GM18909 (cell line): ENCODE measurements around the gene TSHZ1.
"Not testable (repeated sequence)": the region's sequence is repeated elsewhere in the genome, so short reads cannot be mapped to it uniquely, and the experiment has no call there.

Experiments
- ATAC-seq: cut with Tn5 transposase; IDR thresholded peaks from one replicate; pipeline ENCODE4 v1.9.1; 2021; ENCODE audit warnings: mild to moderate bottlenecking; ENCODE audit not compliant: unreplicated experiment, poor library complexity

The TSHZ1 gene

DNA sequence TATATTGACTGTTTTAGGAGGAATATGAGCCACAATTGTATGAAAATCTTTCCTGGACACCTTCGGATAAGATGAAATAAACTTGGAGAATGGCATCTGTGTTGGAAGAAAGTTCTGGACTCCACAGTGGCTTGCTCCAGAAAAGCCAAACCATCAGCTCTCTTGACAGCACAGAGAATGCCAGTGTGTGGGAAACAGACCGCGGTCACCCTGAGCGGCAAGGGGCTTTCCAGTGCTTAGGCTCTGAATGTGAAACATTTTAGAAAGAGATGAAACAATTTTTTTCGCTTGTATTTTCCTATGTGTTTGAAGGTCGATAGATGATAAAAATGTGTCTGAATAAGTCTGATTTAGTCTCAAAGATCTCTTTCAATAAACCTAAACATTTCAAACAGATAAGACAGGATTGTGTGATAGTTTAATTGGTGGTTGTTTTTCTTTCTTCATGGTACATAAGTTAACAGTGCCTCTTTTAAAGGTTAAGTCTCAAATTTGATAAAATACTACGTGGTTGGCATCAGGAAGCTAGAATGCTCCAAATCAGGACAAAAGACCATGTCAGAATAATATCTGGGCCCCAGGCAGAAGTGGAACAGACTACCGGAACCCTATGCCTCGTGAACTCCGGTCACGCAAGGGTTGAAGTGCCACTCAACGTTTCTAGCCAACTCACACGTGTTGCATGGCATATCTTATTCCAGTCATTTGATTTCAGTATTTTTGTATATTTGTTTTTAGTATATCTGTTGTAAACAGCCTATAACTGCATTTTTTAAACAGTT lies 30.6 kb upstream of the TSHZ1 start:
- no peak for ATAC-seq

DNA sequence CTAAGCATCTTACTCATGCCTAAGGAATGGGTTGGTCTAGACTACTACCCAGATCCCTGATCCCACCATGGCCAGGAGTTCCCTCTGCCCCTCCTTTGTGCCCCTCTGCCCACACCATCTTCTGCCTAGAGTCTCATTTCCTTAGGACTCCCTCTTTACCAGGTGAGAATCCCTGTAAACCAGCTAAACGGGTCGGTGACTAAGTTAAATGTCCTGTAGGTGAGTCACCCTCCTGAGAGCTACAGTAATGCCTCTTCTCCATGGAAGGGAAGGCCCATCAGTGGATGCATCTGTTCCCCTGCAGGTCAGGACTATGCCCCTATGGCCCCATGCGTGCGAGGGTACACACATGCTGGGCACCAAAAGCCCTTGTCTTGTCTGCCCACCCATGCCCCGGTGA lies 27.1 kb upstream of the TSHZ1 start:
- ATAC-seq: no peak

DNA sequence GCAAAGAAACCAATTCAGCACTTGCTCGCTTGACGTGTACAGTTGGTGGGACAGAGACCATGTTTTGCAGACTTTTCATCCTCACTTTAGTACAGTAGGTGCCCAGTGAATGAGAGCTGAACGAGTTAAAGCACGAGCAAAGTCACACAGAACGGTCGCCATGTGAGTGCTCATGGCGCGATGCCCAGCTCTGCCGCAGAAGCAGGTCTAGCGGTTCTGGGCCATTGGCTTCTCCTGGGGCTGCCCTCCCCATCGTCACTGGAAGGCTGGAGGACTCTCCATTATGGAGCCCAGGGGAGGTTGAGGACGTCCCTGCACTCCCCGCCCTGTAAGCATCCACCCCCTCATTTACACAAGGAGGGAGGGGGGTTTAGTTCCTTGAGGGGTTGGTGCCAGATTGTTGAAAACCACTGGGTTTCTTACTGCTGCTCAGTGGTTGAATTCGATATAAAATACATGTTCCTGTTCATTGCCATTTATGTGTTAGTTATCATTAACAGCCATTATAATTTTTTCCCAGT lies 26.6 kb upstream of the TSHZ1 start:
- no peak for ATAC-seq

- no peak for ATAC-seq
These were observed 25.1 kb upstream of the TSHZ1 start for GRCh38 chr18:75185460-75185859.

DNA sequence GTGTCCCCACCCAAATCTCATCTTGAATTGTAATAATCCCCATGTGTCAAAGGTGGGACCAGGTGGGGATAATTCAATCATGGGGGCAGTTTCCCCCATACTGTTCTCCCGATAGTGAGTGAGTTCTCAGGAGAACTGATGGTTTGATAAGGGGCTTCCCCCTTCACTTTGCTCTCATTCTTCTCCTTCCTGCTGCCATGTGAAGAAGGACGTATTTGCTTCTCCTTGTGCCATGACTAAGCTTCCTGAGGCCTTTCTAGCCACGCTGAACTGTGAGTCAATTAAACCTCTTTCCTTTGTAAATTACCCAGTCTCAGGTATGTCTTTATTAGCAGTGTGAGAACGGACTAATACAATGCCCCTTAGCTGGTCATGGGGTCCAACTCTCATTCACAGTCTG lies 22.9 kb upstream of the TSHZ1 start:
- not testable (repeated sequence) for ATAC-seq

DNA sequence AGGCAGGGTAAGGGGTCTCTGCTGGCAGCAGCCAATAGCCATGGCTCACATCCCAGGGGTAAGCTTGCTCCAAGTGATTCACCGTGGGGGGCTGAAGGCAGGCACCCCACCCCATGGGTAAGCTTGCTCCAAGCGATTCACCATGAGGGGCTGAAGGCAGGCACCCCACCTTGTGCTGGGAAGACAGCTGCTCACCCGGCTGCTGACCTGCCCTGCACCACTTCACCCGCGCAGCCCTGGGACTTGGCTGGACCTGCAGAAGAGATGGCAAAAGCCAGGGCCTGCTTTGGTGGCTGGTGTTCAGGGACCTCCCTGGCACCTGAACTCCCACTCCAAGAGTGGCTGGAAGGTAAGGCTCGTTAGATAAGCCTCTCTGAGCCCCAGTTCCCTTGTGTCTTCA lies 20.9 kb upstream of the TSHZ1 start:
- no peak for ATAC-seq

GRCh38 chr18:75192899-75193298 lies 17.7 kb upstream of the TSHZ1 start:
- no peak for ATAC-seq

- no peak for ATAC-seq
These were observed 12.6 kb upstream of the TSHZ1 start for GRCh38 chr18:75198036-75198435.

- no peak for ATAC-seq
These were observed 11.3 kb upstream of the TSHZ1 start for GRCh38 chr18:75199327-75199726.

- no peak for ATAC-seq
These were observed 10.5 kb upstream of the TSHZ1 start for GRCh38 chr18:75200071-75200470.

GRCh38 chr18:75200605-75201280 lies 9.9 kb upstream of the TSHZ1 start:
- ATAC-seq: no peak

DNA sequence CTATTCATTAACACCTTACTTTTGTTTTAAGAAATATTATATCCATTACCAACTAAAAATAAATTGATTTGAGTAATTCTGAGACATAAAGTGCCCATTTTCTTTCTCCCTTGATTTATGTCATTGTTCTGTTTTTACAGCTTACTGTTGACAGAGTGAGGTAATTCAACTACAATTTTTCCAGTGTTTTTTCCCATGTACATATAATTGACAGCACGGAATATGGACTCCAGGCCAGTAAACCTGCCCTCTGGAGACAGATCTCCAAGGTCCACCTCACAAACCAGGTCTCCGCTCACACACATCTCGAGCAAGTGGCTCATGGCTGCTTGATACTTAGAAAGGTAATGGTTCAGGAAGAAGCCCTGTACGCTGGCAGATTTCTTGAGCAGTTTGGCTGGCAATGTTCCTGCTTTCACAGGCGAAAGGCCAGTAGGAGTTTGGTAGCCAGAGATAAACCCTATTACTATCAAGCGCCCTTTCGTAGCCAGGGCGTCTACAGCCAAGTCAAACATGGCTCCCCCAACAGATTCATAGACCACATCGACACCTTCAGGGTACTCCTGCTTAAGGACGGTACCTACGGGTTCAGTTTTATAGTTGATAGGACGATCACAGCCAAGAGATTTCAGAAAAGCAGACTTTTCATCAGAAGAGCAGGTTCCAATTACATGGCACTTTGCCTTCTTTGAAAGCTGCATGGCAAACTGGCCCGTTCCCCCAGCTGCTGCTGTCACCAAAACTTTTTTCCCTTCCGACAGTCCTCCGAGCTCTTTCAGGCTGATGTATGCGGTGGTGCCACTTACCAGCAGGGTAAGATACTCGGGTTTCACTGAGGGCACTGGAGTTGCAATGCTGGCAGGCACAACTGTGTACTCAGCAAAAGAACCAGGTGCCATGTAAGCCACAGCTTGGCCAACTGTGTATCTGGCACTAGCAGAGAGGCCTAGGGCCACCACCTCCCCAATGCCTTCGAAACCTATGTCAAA lies 9.0 kb upstream of the TSHZ1 start:
- no peak for ATAC-seq

DNA sequence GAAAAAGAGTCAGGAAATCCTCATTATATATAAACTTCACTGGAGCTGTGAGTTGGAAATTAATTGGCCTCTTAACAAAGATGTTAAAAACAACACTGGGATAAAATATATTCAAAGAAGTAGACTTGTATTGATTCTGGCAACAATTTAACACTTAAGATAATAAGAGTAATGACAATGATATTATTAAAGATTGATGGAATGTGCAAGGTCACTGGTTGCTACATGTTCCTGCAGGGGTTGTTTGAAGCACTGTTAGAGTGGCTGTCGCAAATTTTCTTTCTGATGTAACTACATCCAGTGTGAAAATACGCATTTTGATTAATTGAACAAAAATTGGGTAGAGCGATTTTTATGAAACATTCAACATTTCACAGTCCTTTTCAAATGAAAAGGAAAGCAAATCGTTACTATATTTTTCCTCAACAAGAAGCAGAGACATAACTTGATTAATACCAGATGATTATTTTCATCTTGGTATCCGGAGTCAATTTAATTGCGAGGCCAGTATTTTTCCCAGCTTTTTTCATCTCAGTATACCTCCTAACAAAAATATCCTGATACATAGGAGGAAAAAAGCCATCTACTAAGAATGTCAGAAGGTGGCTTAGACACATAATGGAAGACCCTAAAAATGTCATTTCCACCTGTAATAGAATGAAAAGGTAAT lies 7.8 kb upstream of the TSHZ1 start:
- ATAC-seq: no peak

DNA sequence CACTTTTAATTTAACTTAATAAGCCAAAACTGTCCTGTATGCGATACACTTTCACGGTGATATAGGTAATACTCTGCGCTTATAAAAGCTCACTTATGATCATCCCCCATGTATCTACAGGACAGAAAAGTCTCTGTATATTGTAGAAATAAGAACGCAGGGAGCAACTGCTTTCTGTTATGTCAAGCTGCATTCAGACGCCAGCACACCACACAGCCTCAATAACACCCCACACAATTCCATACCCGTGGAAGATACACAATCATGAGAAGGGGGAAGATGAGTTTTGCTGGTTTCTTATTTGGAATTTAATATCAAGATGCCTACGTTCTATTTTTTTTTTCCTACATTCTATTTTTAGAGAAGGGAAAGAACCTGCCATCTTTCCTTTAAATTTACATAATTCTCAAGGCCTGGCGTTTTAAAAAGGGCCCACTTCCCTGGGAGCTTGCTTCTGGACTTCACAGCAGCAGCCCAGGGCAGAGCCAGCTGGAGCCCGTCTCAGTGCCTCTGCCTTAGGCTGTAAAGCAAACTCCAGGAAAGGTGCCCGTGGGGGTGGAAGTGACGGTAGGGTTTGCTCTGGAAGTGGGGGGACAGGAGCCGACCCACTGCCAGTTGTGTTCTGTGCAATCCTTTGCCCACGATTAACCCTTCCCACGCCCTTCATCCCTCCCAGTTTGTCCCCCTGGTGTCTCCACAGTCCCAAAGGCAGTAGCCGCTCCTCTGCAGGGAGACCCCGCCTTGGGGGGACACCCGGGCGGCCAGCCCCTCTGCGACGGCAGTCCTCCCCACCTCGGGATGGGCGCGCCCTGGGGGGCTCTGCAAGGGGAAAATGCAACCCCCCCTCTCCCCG lies 7.0 kb upstream of the TSHZ1 start:
- ATAC-seq: no peak

DNA sequence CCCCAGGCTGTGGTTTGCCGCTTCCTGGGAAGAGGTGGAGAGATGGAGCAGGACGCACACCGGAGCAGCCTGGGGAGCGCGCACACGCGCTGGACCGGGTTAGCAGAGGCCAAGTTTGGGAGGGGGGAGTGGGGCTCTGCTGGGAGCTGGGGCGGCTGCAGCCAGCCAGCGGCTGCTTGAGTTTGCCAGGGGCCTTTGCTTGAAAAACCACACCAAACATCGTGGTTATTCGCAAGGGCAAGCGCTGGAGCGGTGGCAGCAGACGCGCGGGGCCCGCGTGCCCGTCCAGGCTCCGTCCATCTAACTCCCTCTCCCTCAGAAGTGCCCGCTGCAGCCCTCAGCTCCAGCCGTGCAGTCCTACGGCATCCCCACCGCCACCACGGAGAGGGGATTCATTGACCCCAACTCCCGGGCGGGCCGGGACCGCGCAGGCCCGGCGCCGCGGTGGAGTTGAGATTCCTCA lies 6.3 kb upstream of the TSHZ1 start:
- no peak for ATAC-seq

DNA sequence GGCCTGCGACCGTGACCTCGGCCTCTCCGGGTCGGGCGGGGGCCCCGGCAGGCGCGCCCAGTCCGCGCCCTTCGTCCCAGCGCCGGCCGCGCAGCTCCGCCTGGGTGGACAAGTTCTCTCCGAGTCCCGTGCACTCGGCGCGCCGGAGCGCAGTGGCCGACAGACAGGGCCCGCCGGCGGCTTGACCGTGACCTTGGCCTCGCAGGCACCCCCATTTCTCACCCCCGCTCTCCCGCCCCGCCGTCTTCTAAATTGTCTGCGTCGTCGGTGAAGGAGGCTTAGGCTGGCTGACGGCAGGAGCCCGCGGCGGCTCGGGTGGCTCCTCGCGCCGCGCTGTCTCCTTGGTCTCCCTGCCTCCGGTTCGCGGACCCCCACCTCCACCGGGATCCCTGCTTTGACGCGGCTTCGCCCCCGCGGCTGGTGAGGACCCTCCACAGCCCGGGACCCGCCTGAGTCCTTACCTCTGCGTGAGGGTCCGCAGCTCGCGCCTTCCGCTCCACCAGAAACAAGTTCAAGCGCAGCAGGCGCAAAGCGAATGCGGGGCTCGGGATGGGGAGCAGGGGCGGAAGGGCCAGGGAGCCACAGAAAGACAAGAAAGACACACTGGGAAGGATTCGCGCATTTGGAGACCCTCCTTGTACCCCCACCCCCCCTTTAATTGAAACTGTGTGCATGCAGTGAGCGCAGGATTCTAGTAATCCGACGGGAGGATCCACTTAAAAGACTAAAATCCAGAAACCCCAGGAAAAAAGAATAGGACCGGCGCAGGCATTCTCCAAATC lies 5.7 kb upstream of the TSHZ1 start:
- no peak for ATAC-seq

DNA sequence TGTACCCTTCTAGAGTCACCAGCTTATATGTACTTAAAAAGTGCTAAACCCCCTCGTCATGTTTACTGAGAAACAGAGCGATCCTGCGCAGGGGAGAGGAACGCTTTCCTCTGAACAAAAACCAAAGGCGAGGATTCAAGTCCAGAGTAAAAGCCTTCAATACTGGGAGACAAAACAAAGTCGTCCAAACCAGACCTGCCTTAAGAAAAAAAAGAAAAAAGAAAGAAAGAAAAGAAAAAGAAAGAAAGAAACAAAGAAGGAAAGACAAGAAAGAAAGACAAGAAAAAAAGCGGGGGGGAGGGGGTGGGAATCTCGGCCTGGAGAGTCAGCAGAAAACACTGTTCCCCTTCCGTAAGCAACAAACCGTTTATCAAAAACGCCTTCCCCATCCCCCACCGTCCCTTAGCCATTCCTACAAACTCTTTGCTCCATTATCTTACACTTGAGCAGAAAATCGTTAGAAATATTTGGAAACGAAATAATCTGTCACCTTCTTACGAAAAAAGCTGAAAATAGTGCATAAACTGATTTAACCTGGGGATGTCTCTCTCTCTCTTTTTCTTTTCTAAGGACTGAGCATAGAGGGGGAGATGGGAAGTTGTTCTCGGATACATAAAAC lies 5.0 kb upstream of the TSHZ1 start:
- ATAC-seq: no peak
